WTC11 (cell line): ENCODE results near the gene WDFY3. TPM values are rescaled to one million over a fixed set of nuclear protein-coding genes. Genes with fewer than 3 reads are reported as not detected.

Source experiments
- ATAC-seq: fragments of 200-7000 bp; cut with Tn5 transposase; 2 replicates; pipeline ENCODE4 v1.10.0; 2021; ENCODE audit warnings: mild to moderate bottlenecking, moderate library complexity
- CTCF ChIA-PET: fragments of 300-600 bp; sonication (Branson Sonifier 250); formaldehyde crosslinking; loops from one replicate; lab custom pipeline; 2021; ENCODE audit warnings: antibody characterized with exemption; lab: Charles Lee
- POLR2A ChIA-PET: fragments of 350-600 bp; sonication (Branson Sonifier 250); formaldehyde crosslinking; loops from one replicate; lab custom pipeline; 2021; ENCODE audit warnings: antibody characterized with exemption; lab: Charles Lee
- DNase-seq: peaks from one replicate; pipeline ENCODE4 v3.0.0; 2021; ENCODE audit warnings: low spot score
- H3K27ac Mint-ChIP-seq: 2 replicates; pipeline ENCODE4 v1.8.0; 2021; ENCODE audit warnings: mixed read lengths
- H3K27me3 Mint-ChIP-seq: 2 replicates; pipeline ENCODE4 v1.8.0; 2021; ENCODE audit warnings: low read depth, mild to moderate bottlenecking, moderate library complexity, mixed read lengths
- H3K36me3 Mint-ChIP-seq: 2 replicates; pipeline ENCODE4 v1.8.0; 2021; ENCODE audit warnings: mixed read lengths
- H3K4me1 Mint-ChIP-seq: 2 replicates; pipeline ENCODE4 v1.8.0; 2022; ENCODE audit warnings: mixed read lengths
- H3K4me3 Mint-ChIP-seq: 2 replicates; pipeline ENCODE4 v1.8.0; 2021; ENCODE audit warnings: mild to moderate bottlenecking, moderate library complexity, mixed read lengths
- H3K9me3 Mint-ChIP-seq: 2 replicates; pipeline ENCODE4 v1.8.0; 2021; ENCODE audit warnings: mixed read lengths
- ATF1 ChIP-seq: sonication (generic); formaldehyde crosslinking; IDR thresholded peaks from 2 replicates; pipeline ENCODE4 v1.8.1; 2023; ENCODE audit warnings: mild to moderate bottlenecking, moderate library complexity, missing genetic modification reagents
- ATF2 ChIP-seq: sonication (generic); formaldehyde crosslinking; IDR thresholded peaks from 2 replicates; pipeline ENCODE4 v1.8.1; 2022; ENCODE audit warnings: low read depth, missing genetic modification reagents, borderline replicate concordance
- CTCF ChIP-seq: fragments of 200-600 bp; IDR thresholded peaks from 2 replicates; pipeline ENCODE4 v1.8.0; 2022; ENCODE audit warnings: antibody characterized with exemption
- ETV6 ChIP-seq: sonication (generic); formaldehyde crosslinking; IDR thresholded peaks from 2 replicates; pipeline ENCODE4 v1.8.1; 2022; ENCODE audit warnings: mild to moderate bottlenecking, missing genetic modification reagents
- HMGA2 ChIP-seq: fragments of 250-450 bp; sonication (Bioruptor Pico); IDR thresholded peaks from 2 replicates; pipeline ENCODE4 v1.4.0; 2021; ENCODE audit warnings: mild to moderate bottlenecking, moderate library complexity
- MXD4 ChIP-seq: fragments of 250-450 bp; sonication (Bioruptor Pico); IDR thresholded peaks from 2 replicates; pipeline ENCODE4 v1.8.0; 2021; ENCODE audit warnings: mild to moderate bottlenecking, moderate library complexity, borderline replicate concordance
- NFYB ChIP-seq: sonication (generic); formaldehyde crosslinking; conservative IDR thresholded peaks from 2 replicates; pipeline ENCODE4 v1.8.0; 2022; ENCODE audit warnings: low read depth, missing genetic modification reagents
- TCF7 ChIP-seq: sonication (generic); formaldehyde crosslinking; IDR thresholded peaks from 2 replicates; pipeline ENCODE4 v1.8.0; 2022; ENCODE audit warnings: mild to moderate bottlenecking, low read depth, missing genetic modification reagents, moderate library complexity
- TEAD4 ChIP-seq: sonication (generic); formaldehyde crosslinking; IDR thresholded peaks from 2 replicates; pipeline ENCODE4 v1.8.0; 2022; ENCODE audit warnings: mild to moderate bottlenecking, missing genetic modification reagents
- ZNF138 ChIP-seq: sonication (generic); formaldehyde crosslinking; conservative IDR thresholded peaks from 2 replicates; pipeline ENCODE4 v1.8.1; 2022; ENCODE audit warnings: mild to moderate bottlenecking, moderate library complexity, missing genetic modification reagents
- ZNF416 ChIP-seq: fragments of 250-450 bp; sonication (Bioruptor Pico); IDR thresholded peaks from 2 replicates; pipeline ENCODE4 v1.9.0; 2021; ENCODE audit warnings: mild to moderate bottlenecking, inconsistent platforms
- ZNF671 ChIP-seq: fragments of 250-450 bp; sonication (Bioruptor Pico); IDR thresholded peaks from 2 replicates; pipeline ENCODE4 v1.8.0; 2021; ENCODE audit warnings: mild to moderate bottlenecking
- total RNA-seq: library from RNA; stranded (reverse); gene quantifications from 3 replicates; pipeline ENCODE4 v1.2.3, GENCODE V29; 2021
- TF ChIP-seq, protein P1 (sequence below): sonication (generic); formaldehyde crosslinking; IDR thresholded peaks from 2 replicates; pipeline ENCODE4 v1.8.1; 2022; ENCODE audit warnings: missing genetic modification reagents, borderline replicate concordance
- TF ChIP-seq, protein P2 (sequence below): sonication (generic); formaldehyde crosslinking; IDR thresholded peaks from 2 replicates; pipeline ENCODE4 v1.8.1; 2023; ENCODE audit warnings: mild to moderate bottlenecking, missing genetic modification reagents, moderate library complexity
- TF ChIP-seq, protein P3 (sequence below): sonication (generic); formaldehyde crosslinking; IDR thresholded peaks from 2 replicates; pipeline ENCODE4 v1.8.1; 2023; ENCODE audit warnings: mild to moderate bottlenecking, missing genetic modification reagents
- TF ChIP-seq, protein P4 (sequence below): sonication (generic); formaldehyde crosslinking; conservative IDR thresholded peaks from 2 replicates; pipeline ENCODE4 v1.8.1; 2022; ENCODE audit warnings: mild to moderate bottlenecking, missing genetic modification reagents
- TF ChIP-seq, protein P5 (sequence below): sonication (generic); formaldehyde crosslinking; IDR thresholded peaks from 2 replicates; pipeline ENCODE4 v1.8.1; 2023; ENCODE audit warnings: mild to moderate bottlenecking, missing genetic modification reagents, moderate library complexity
- TF ChIP-seq, protein P6 (sequence below): sonication (generic); formaldehyde crosslinking; IDR thresholded peaks from 2 replicates; pipeline ENCODE4 v1.8.0; 2023; ENCODE audit warnings: missing genetic modification reagents, mild to moderate bottlenecking, borderline replicate concordance

Gene WDFY3
- total RNA-seq, 1 experiment from 2014 or later = 77.2 TPM

DNA sequence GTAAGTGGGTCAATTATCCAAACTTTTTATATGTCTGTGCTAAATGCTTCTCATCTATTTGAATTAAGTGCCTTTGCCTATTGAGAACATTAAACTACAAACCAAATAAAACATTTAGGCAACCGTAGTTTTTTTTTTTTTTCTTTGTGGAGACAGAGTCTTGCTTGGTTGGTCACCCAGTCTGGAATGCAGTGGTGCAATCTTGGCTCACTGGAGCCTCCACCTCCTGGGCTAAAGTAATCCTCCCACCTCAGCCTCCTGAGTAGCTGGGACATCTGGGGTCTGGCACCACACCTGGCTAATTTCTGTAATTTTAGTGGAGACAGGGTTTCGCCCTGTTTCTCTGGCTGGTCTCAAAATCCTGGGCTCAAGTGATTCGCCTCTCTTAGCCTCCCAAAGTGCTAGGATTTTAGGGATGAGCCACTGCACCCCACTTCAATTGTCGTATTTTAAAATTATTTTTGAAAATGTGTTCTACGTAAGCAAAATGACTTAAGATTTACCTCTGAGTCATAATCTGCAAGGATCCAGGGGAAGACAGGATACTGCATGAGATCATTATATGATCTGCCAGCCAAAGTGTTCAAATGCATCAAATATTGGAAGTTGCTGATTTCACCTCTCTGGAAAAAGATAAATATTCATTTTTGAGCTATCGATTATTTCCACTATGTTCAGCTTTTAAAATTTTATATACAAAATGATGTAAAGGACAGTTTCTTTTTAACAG is 257.9 kb downstream of the WDFY3 start (continued):
- TF ChIP-seq, protein P1, sequence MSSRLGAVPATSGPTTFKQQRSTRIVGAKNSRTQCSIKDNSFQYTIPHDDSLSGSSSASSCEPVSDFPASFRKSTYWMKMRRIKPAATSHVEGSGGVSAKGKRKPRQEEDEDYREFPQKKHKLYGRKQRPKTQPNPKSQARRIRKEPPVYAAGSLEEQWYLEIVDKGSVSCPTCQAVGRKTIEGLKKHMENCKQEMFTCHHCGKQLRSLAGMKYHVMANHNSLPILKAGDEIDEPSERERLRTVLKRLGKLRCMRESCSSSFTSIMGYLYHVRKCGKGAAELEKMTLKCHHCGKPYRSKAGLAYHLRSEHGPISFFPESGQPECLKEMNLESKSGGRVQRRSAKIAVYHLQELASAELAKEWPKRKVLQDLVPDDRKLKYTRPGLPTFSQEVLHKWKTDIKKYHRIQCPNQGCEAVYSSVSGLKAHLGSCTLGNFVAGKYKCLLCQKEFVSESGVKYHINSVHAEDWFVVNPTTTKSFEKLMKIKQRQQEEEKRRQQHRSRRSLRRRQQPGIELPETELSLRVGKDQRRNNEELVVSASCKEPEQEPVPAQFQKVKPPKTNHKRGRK (CRISPR knock-in tag) = no peak
- TF ChIP-seq ATF1 (CRISPR knock-in tag) = no peak

- H3K36me3 Mint-ChIP-seq = peaks cover 62% of the 10 kb centered on the region
- no peaks in the 10 kb centered on the region for H3K9me3 Mint-ChIP-seq
- H3K4me3 Mint-ChIP-seq = no peak overlapping the region
- H3K4me1 Mint-ChIP-seq = no peaks in the 10 kb centered on the region
- CTCF ChIA-PET = interaction anchor here (1.0 to 1.8 kb wide), 3 partner anchors 62 to 147 kb away, joined by 3 to 17 read pairs (median 3); no protein-coding TSS in a partner anchor
- POLR2A ChIA-PET = interaction anchor here (0.6 to 0.7 kb wide), 3 partner anchors 131 to 669 kb away, joined by 3 to 5 read pairs (median 5); no protein-coding TSS in a partner anchor
- peak; percentile 26; the same call in 1 of the 2 replicates for ATAC-seq
- TF ChIP-seq ZNF416 (CRISPR knock-in tag) (no peak), CTCF (no peak), ZNF138 (no peak), NFYB (CRISPR knock-in tag) (no peak), TCF7 (CRISPR knock-in tag) (no peak), MXD4 (CRISPR knock-in tag) (no peak)
- TF ChIP-seq, protein P2, sequence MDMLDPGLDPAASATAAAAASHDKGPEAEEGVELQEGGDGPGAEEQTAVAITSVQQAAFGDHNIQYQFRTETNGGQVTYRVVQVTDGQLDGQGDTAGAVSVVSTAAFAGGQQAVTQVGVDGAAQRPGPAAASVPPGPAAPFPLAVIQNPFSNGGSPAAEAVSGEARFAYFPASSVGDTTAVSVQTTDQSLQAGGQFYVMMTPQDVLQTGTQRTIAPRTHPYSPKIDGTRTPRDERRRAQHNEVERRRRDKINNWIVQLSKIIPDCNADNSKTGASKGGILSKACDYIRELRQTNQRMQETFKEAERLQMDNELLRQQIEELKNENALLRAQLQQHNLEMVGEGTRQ (CRISPR knock-in tag) = no peak
- TF ChIP-seq, protein P3, sequence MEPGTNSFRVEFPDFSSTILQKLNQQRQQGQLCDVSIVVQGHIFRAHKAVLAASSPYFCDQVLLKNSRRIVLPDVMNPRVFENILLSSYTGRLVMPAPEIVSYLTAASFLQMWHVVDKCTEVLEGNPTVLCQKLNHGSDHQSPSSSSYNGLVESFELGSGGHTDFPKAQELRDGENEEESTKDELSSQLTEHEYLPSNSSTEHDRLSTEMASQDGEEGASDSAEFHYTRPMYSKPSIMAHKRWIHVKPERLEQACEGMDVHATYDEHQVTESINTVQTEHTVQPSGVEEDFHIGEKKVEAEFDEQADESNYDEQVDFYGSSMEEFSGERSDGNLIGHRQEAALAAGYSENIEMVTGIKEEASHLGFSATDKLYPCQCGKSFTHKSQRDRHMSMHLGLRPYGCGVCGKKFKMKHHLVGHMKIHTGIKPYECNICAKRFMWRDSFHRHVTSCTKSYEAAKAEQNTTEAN (CRISPR knock-in tag) = no peak
- TF ChIP-seq, protein P4, sequence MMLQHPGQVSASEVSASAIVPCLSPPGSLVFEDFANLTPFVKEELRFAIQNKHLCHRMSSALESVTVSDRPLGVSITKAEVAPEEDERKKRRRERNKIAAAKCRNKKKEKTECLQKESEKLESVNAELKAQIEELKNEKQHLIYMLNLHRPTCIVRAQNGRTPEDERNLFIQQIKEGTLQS (CRISPR knock-in tag) = no peak
- no peak for DNase-seq
- no peaks in the 10 kb centered on the region for H3K27me3 Mint-ChIP-seq
- 0 out of 2 replicates have a peak overlapping the region, but pooled peaks have one; percentile 48 for H3K27ac Mint-ChIP-seq
Observed at GRCh38 chr4:84706286-84706685, 260.2 kb downstream of the WDFY3 start.

DNA sequence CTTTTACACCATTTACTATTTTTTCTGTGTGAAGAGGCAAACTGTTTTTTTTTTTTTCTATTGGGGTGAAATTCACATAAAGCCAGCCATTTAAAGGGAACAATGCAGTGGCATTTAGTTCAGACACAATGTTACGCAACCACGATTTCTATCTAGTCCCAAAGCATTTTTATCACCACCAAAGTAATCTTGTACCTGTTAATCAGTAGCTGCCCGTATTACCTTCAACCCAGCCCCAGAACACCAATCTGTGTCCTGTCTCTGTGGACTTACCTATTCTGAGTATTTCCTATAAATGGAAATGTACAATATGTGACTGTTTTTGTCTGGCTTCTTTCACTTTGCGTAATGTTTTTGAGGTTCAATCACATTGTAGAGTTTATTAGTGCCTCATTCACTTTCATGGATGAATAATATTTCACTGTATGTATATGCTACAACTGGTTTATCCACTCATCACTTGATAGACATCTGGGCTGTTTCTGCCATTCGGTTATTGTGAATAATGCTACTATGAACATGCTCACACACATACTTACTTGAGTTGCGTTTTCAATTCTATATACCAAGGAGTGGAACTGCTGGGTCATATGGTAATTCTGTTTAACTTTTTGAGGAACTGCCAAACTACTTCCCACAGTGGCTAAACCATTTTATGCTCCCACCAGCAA is 267.4 kb downstream of the WDFY3 start:
- Mint-ChIP-seq H3K27me3 (no peaks in the 10 kb centered on the region), H3K36me3 (peaks cover 61% of the 10 kb centered on the region), H3K4me1 (no peaks in the 10 kb centered on the region), H3K9me3 (no peaks in the 10 kb centered on the region), H3K27ac (no peak overlapping the region), H3K4me3 (no peak overlapping the region)
- CTCF ChIA-PET = interaction anchor here (0.5 to 1.0 kb wide), 2 partner anchors 120 to 130 kb away, joined by 3 to 4 read pairs; no protein-coding TSS in a partner anchor
- ATAC-seq = no peak
- DNase-seq = no peak
- POLR2A ChIA-PET = no interaction called here
- TF ChIP-seq ATF2 = no peak
- TF ChIP-seq, protein P5, sequence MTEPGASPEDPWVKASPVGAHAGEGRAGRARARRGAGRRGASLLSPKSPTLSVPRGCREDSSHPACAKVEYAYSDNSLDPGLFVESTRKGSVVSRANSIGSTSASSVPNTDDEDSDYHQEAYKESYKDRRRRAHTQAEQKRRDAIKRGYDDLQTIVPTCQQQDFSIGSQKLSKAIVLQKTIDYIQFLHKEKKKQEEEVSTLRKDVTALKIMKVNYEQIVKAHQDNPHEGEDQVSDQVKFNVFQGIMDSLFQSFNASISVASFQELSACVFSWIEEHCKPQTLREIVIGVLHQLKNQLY (CRISPR knock-in tag) = no peak
- TF ChIP-seq, protein P6, sequence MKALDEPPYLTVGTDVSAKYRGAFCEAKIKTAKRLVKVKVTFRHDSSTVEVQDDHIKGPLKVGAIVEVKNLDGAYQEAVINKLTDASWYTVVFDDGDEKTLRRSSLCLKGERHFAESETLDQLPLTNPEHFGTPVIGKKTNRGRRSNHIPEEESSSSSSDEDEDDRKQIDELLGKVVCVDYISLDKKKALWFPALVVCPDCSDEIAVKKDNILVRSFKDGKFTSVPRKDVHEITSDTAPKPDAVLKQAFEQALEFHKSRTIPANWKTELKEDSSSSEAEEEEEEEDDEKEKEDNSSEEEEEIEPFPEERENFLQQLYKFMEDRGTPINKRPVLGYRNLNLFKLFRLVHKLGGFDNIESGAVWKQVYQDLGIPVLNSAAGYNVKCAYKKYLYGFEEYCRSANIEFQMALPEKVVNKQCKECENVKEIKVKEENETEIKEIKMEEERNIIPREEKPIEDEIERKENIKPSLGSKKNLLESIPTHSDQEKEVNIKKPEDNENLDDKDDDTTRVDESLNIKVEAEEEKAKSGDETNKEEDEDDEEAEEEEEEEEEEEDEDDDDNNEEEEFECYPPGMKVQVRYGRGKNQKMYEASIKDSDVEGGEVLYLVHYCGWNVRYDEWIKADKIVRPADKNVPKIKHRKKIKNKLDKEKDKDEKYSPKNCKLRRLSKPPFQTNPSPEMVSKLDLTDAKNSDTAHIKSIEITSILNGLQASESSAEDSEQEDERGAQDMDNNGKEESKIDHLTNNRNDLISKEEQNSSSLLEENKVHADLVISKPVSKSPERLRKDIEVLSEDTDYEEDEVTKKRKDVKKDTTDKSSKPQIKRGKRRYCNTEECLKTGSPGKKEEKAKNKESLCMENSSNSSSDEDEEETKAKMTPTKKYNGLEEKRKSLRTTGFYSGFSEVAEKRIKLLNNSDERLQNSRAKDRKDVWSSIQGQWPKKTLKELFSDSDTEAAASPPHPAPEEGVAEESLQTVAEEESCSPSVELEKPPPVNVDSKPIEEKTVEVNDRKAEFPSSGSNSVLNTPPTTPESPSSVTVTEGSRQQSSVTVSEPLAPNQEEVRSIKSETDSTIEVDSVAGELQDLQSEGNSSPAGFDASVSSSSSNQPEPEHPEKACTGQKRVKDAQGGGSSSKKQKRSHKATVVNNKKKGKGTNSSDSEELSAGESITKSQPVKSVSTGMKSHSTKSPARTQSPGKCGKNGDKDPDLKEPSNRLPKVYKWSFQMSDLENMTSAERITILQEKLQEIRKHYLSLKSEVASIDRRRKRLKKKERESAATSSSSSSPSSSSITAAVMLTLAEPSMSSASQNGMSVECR (CRISPR knock-in tag) = no peak
- TF ChIP-seq ZNF671 (CRISPR knock-in tag) = no peak
- TF ChIP-seq TEAD4 (CRISPR knock-in tag) = no peak
- TF ChIP-seq HMGA2 (CRISPR knock-in tag) = no peak
- no peak for TF ChIP-seq ETV6 (CRISPR knock-in tag)
